H1 (cell line): ENCODE measurements around the gene HLA-DRB1.

Experiments used
- CTCF ChIP-seq, 3 experiments: IDR thresholded peaks; 1 replicate in 2 of 3; 2 replicates in 1 of 3; pipeline versions ENCODE4 v1.5.1 to v1.6.1; 2011; ENCODE audit warnings: low read length in 3 of 3, mild to moderate bottlenecking in 3 of 3, inconsistent platforms in 2 of 3, low read depth in 1 of 3, moderate library complexity in 1 of 3; ENCODE audit not compliant: insufficient read depth in 1 of 3; ENCODE audit errors: control extremely low read depth in 1 of 3
- MAX ChIP-seq: IDR thresholded peaks from 2 replicates; pipeline ENCODE4 v1.6.1; 2012; ENCODE audit warnings: inconsistent platforms
- POLR2AphosphoS5 ChIP-seq: IDR thresholded peaks from 2 replicates; pipeline ENCODE4 v1.6.1; 2011; ENCODE audit warnings: low read depth, low read length
- SRF ChIP-seq: IDR thresholded peaks from 2 replicates; pipeline ENCODE4 v1.6.1; 2011; ENCODE audit warnings: mild to moderate bottlenecking, low read depth, low read length, moderate library complexity
- YY1 ChIP-seq: IDR thresholded peaks from 2 replicates; pipeline ENCODE4 v1.6.1; 2011; ENCODE audit warnings: low read depth, mild to moderate bottlenecking, low read length

GRCh38 chr6:32603888-32604287, 14.2 kb upstream of the HLA-DRB1 start:
- TF ChIP-seq CTCF (IDR thresholded peaks at IDR 0.05; ENCODE audit: control extremely low read depth in 1 of 3, insufficient read depth in 1 of 3, low read depth in 1 of 3, low read length in 3 of 3) (no peak), YY1 (no peak), MAX (no peak), SRF (no peak), POLR2AphosphoS5 (no peak)
